ENCODE data around the gene ARMH4.

GRCh38 chr14:58055497-58056010, 96.5 kb downstream of the ARMH4 start:
- TF ChIP-seq GATA3 (IDR thresholded peaks at IDR 0.05; ENCODE audit: low read depth, low read length) (no peak), GATA2 (IDR thresholded peaks at IDR 0.05; ENCODE audit: low read depth, low read length) (no peak)

All from SH-SY5Y (cell line).